Measurements from ENCODE around the gene RNF123.

DNA sequence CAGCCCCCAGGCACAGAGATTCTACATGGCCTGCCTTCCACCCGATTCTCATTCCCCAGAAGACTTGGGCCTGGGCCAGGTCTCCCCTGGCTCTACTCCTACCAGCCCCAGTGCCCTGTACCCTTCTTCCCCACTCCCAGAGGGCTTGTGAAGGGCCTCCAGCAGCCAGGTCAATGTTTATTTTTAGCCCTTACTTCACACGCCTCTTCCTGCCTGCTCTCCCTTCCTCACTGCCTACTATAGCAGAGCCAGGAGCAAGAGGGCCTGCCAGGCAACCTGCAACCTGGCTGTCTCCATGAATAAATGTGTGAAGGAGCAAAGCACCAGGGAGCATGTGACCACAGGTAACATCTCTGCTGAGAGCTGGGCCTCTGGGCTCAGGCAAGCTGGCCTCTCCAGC is 41.6 kb upstream of the RNF123 start:
- TF ChIP-seq POLR2AphosphoS5 (IDR thresholded peaks at IDR 0.05; ENCODE audit: low read depth, low read length) (no peak), YY1 (IDR thresholded peaks at IDR 0.05; ENCODE audit: low read depth) (no peak), GATA2 (CRISPR knock-in tag; IDR thresholded peaks at IDR 0.05) (no peak), NFIC (IDR thresholded peaks at IDR 0.05; ENCODE audit: borderline replicate concordance) (no peak), FOXJ3 (CRISPR knock-in tag; IDR thresholded peaks at IDR 0.05) (no peak), RCOR1 (IDR thresholded peaks at IDR 0.05; ENCODE audit: low read length) (no peak), GABPA (IDR thresholded peaks at IDR 0.05; ENCODE audit: low read depth) (no peak), EZH2phosphoT487 (IDR thresholded peaks at IDR 0.05; ENCODE audit: borderline replicate concordance, low read depth) (no peak), EP300 (IDR thresholded peaks at IDR 0.05; ENCODE audit: borderline replicate concordance in 1 of 2, low read depth in 1 of 2, low read length in 1 of 2) (no peak), TEAD4 (IDR thresholded peaks at IDR 0.05; ENCODE audit: borderline replicate concordance, insufficient read depth) (no peak), ELF1 (IDR thresholded peaks at IDR 0.05) (no peak)
- TF ChIP-seq, protein P1, sequence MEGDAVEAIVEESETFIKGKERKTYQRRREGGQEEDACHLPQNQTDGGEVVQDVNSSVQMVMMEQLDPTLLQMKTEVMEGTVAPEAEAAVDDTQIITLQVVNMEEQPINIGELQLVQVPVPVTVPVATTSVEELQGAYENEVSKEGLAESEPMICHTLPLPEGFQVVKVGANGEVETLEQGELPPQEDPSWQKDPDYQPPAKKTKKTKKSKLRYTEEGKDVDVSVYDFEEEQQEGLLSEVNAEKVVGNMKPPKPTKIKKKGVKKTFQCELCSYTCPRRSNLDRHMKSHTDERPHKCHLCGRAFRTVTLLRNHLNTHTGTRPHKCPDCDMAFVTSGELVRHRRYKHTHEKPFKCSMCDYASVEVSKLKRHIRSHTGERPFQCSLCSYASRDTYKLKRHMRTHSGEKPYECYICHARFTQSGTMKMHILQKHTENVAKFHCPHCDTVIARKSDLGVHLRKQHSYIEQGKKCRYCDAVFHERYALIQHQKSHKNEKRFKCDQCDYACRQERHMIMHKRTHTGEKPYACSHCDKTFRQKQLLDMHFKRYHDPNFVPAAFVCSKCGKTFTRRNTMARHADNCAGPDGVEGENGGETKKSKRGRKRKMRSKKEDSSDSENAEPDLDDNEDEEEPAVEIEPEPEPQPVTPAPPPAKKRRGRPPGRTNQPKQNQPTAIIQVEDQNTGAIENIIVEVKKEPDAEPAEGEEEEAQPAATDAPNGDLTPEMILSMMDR (IDR thresholded peaks at IDR 0.05), result no peak
- TF ChIP-seq, protein P2, sequence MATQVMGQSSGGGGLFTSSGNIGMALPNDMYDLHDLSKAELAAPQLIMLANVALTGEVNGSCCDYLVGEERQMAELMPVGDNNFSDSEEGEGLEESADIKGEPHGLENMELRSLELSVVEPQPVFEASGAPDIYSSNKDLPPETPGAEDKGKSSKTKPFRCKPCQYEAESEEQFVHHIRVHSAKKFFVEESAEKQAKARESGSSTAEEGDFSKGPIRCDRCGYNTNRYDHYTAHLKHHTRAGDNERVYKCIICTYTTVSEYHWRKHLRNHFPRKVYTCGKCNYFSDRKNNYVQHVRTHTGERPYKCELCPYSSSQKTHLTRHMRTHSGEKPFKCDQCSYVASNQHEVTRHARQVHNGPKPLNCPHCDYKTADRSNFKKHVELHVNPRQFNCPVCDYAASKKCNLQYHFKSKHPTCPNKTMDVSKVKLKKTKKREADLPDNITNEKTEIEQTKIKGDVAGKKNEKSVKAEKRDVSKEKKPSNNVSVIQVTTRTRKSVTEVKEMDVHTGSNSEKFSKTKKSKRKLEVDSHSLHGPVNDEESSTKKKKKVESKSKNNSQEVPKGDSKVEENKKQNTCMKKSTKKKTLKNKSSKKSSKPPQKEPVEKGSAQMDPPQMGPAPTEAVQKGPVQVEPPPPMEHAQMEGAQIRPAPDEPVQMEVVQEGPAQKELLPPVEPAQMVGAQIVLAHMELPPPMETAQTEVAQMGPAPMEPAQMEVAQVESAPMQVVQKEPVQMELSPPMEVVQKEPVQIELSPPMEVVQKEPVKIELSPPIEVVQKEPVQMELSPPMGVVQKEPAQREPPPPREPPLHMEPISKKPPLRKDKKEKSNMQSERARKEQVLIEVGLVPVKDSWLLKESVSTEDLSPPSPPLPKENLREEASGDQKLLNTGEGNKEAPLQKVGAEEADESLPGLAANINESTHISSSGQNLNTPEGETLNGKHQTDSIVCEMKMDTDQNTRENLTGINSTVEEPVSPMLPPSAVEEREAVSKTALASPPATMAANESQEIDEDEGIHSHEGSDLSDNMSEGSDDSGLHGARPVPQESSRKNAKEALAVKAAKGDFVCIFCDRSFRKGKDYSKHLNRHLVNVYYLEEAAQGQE (IDR thresholded peaks at IDR 0.05; ENCODE audit: low read depth, low read length), result no peak
- TF ChIP-seq, protein P3, sequence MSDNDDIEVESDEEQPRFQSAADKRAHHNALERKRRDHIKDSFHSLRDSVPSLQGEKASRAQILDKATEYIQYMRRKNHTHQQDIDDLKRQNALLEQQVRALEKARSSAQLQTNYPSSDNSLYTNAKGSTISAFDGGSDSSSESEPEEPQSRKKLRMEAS (IDR thresholded peaks at IDR 0.05; ENCODE audit: low read depth), result no peak

All from SK-N-SH (cell line).